Jurkat, Clone E6-1 (cell line): Measurements from ENCODE around the gene OLFM3.

Experiments
- DNase-seq: peaks from one replicate; pipeline ENCODE4 v3.0.0-alpha.2; 2011; ENCODE audit warnings: low read depth, low spot score
- H3K4me3 ChIP-seq: 2 replicates; pipeline ENCODE4 v1.5.1; 2011; ENCODE audit warnings: mild to moderate bottlenecking, low read length, control low read depth, moderate library complexity

OLFM3 gene

GRCh38 chr1:101875891-101876290 lies 120.8 kb downstream of the OLFM3 start:
- H3K4me3 ChIP-seq, result no peak overlapping the region
- no peak for DNase-seq

GRCh38 chr1:101873672-101874071 lies 123.1 kb downstream of the OLFM3 start:
- H3K4me3 ChIP-seq, result no peak overlapping the region
- no peak for DNase-seq

- no peak overlapping the region for H3K4me3 ChIP-seq
- DNase-seq, result no peak
These were observed 136.8 kb downstream of the OLFM3 start for GRCh38 chr1:101859941-101860340.

DNA sequence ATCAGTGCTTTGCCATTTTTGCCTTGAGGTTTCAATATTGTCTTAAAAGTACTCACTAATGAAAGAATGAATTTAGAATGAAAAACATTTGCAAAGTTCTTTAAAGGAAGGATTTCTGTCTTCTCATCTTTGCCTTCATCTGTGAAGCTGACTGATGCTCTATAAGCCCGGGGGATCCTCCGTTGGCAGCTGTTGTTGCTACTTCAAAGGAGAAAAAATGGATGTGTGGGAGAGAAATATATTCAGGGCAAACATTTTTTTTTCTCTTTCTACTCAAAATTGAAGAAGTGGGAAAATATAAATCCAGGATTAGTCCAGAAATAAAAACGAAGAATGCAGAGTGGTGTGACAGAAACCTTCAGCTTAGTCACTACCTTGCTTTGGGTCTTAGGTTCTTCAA lies 142.5 kb downstream of the OLFM3 start:
- H3K4me3 ChIP-seq, result no peak overlapping the region
- no peak for DNase-seq

DNA sequence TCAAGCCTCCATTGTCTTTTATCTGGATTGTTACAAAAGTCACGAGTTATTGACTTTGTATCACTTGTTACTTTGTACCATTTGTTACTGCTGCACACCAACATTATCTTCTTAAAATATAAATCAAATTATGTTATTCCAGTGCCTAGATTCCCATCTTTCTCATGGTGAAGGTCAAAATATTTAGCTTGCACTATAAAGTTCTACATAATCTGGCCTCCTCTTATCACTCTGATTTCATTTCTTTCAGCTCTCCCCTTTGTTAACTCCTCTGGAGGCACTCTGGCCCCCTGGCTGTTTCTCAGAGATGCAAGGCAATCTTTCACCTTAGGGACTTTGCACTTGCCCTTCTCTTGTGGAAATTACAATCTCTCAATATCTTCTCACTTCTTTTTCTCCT lies 143.8 kb downstream of the OLFM3 start:
- no peak for DNase-seq
- H3K4me3 ChIP-seq, result no peak overlapping the region

GRCh38 chr1:101849356-101849755 lies 147.4 kb downstream of the OLFM3 start:
- DNase-seq, result no peak
- no peak overlapping the region for H3K4me3 ChIP-seq

- DNase-seq, result no peak
- H3K4me3 ChIP-seq, result no peak overlapping the region
These were observed 149.1 kb downstream of the OLFM3 start for GRCh38 chr1:101847626-101848025.

GRCh38 chr1:101846820-101847219 lies 149.9 kb downstream of the OLFM3 start:
- no peak for DNase-seq
- no peak overlapping the region for H3K4me3 ChIP-seq

DNA sequence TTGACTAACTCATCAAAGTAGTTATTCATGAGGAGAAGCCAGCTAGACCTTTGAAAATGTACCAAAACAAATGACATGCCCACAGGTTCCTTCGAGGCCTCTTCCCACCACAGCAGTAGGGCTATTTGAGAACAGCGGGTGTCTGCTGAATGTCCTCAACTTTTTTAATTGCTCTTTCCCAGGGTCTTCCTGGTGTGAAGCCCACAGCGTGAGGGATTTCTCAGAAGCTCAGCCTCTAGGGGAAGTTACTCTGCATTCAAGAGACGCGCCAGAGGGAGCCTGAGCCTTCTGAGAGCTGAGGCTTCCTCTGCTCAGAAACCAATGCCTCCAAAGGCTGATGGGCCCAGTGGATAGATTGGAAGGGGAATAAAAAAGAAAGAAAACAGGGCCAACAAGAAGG lies 153.6 kb downstream of the OLFM3 start:
- DNase-seq, result no peak
- no peak overlapping the region for H3K4me3 ChIP-seq

DNA sequence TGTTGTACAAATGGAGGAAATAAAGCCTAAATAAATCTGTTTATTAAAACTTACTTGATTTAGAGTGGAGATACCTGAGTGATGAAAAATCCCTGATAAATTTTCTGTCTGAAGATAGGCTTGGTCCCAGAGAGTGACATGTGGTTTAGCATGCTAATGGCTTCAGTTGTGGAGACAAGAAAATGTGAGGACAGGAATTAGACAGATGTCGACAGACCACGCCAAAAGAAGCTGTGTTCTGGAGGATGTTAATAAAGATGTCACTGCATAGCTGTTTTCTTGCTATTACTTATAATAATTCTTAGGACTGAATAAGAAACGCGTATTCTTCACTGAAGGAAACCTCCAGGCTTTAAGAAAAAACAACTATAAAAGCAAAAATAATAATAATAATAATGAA lies 154.9 kb downstream of the OLFM3 start:
- DNase-seq, result no peak
- H3K4me3 ChIP-seq, result no peak overlapping the region

DNA sequence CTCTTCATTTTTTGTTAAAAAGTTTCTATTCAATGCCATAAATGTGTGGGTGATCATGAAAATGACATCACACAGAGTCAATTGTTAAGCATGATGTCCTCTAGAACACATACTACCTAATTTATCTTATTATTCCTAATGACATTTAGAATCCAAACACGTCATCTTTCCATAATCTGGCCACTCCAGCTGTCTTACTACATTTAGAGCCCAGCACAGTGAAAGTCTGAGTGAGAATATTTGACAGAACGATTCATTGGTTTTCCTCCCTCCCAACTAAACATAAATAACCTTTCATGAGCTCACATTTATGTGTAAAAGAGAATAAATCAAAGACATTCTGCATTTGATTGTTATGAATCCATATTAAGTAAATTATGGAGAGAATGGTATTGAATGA lies 160.7 kb downstream of the OLFM3 start:
- no peak for DNase-seq
- no peak overlapping the region for H3K4me3 ChIP-seq

DNA sequence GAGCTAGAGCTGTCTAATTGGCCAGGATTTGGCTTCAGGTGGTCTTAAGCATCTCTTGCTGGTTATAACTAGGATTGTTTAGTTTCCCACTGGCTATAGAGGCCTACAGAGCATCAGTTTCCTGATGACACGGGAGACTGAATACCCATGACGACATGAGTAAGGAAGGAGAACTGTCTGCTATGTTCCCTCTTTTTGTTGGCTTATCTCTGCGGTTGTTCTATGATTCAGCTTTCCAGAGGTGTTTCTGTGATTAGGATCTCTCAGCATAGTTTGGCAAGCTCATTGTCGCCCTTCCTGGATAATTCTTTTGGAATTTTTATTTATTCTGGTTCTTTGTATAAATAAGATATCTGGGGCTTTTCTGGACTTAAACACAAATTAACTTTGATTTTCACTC lies 163.4 kb downstream of the OLFM3 start:
- no peak overlapping the region for H3K4me3 ChIP-seq
- DNase-seq, result no peak

DNA sequence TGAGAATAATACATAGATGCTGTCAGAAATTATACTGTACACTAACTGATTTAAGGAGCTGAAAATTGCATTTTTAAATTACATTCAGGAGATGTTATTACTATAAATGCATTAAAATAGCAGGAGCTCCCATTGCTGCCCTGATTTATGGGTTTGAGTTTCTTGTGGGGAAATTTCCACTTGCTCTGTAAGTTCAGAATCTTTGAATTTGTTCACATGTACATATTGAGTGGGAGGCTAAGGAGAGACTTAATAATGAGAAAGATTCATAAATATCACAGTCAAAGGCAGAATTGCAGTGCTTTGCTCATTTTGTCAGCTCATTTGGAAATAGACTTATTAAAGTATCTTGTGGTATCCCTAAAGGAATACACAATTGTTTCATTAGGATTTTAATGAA lies 170.3 kb downstream of the OLFM3 start:
- no peak overlapping the region for H3K4me3 ChIP-seq
- no peak for DNase-seq

GRCh38 chr1:101820071-101820470 lies 176.7 kb downstream of the OLFM3 start:
- H3K4me3 ChIP-seq, result no peak overlapping the region
- peak; percentile 23 for DNase-seq

DNA sequence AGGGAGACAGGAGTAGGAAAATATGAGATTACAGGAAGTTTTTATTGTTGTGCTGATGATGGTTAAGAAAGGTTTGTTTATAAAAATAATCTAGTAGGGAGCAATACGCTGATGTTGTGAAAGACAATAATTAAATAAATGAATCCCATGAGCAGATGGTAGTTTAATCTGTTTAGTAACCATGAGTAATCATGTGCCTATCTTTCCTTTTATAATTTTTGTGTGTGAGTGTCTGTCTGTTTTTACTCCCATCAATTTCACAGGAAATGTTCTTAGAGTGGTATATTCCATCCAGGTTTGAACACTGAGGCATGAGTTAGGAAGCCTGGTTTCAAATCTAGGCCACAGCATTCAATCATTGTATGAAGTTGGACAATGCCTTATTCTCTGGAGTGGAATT lies 180.5 kb downstream of the OLFM3 start:
- no peak overlapping the region for H3K4me3 ChIP-seq
- no peak for DNase-seq

DNA sequence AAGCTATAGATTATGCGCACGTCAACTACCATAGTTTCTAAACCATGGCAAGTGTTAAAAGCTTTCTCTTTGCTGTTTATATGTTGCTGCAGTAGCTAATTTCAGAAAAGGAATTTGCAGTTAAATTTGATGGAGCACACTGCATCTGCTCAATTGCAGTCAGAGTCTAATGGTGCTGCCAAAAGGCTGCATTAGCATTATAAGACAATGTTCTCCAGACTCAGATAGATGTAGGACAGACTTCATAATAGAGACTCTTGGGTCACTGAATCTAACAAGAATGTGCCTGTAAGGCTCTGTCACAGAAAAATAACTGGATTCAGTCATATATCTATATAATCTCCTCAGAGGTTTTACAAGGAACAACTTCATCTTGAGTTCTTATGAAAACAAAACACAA lies 198.3 kb downstream of the OLFM3 start:
- no peak for DNase-seq
- no peak overlapping the region for H3K4me3 ChIP-seq

DNA sequence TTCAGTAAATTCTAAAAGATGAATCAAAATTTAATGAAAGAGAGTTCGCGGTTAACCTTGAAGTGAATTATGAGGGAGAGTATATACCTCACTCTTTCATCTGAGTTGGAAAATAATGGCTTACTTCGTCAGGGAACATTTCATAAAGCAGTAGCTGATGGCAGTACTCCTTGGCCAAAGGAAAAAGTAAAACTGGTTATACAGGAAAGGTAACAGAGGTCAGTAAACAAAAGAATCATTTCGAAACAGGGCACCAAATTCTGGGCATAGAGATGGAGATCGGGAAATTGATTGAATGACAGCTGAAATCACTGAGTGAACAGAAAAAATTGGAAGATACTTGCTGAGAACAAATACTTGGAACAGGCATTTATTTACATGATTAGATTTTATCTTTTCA lies 199.0 kb downstream of the OLFM3 start:
- DNase-seq, result no peak
- H3K4me3 ChIP-seq, result no peak overlapping the region

- no peak overlapping the region for H3K4me3 ChIP-seq
- DNase-seq, result no peak
These were observed 215.4 kb downstream of the OLFM3 start for GRCh38 chr1:101781201-101781831.

DNA sequence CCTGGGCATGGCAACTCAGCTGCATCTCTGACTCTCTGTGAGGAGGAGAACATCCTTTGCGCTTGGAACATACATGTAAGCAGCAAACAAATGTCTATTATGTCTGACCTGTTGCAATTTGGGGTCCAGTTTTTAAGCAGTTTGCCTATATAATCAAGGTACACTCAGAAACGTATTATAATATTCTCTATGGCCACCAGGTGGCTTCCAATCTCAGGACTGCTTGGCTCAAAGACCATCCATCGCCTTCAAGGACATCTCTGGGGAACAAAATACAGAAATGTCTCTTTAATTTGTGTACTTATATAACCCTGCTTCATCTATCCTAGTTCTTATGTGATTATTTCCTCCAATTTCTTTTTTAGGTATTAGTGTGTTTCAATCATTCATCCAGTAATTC lies 227.2 kb downstream of the OLFM3 start:
- no peak overlapping the region for H3K4me3 ChIP-seq
- peak; percentile 15 for DNase-seq

- H3K4me3 ChIP-seq, result no peak overlapping the region
- DNase-seq, result no peak
These were observed 238.7 kb downstream of the OLFM3 start for GRCh38 chr1:101757985-101758384.

GRCh38 chr1:101756411-101756810 lies 240.3 kb downstream of the OLFM3 start:
- no peak overlapping the region for H3K4me3 ChIP-seq
- DNase-seq, result no peak
